UCSD-AML1 (cell line): ENCODE measurements around the gene MS4A18.
"Not testable (repeated sequence)": the region's sequence is repeated elsewhere in the genome, so short reads cannot be mapped to it uniquely, and the experiment has no call there.

Source experiments
- DNase-seq: peaks from one replicate; lab custom pipeline; 2025; ENCODE audit not compliant: unreplicated experiment; lab: John Stamatoyannopoulos, UW

Gene MS4A18

GRCh38 chr11:60734279-60734678 lies 9.8 kb downstream of the MS4A18 start:
- DNase-seq, result no peak

- no peak for DNase-seq
Measured at GRCh38 chr11:60739114-60739513, 14.6 kb downstream of the MS4A18 start.

GRCh38 chr11:60740573-60740972 lies 16.1 kb downstream of the MS4A18 start:
- DNase-seq, result no peak

GRCh38 chr11:60741421-60741820 lies 16.9 kb downstream of the MS4A18 start:
- no peak for DNase-seq

GRCh38 chr11:60743058-60743457 lies 18.5 kb downstream of the MS4A18 start:
- no peak for DNase-seq

GRCh38 chr11:60744114-60744513 lies 19.6 kb downstream of the MS4A18 start:
- DNase-seq, result no peak

GRCh38 chr11:60747359-60747873 lies 22.9 kb downstream of the MS4A18 start:
- no peak for DNase-seq

GRCh38 chr11:60748225-60748624 lies 23.7 kb downstream of the MS4A18 start:
- no peak for DNase-seq

GRCh38 chr11:60748821-60749220 lies 24.3 kb downstream of the MS4A18 start:
- DNase-seq, result no peak

- no peak for DNase-seq
Measured at GRCh38 chr11:60750911-60751310, 26.4 kb downstream of the MS4A18 start.

GRCh38 chr11:60753309-60753708 lies 28.8 kb downstream of the MS4A18 start:
- no peak for DNase-seq

GRCh38 chr11:60754887-60755286 lies 30.4 kb downstream of the MS4A18 start:
- no peak for DNase-seq

GRCh38 chr11:60756307-60757032 lies 31.9 kb downstream of the MS4A18 start, which contains the start of gene MS4A15:
Gene MS4A15, plus strand, starts transcription at chr11:60756867. Its CDS starts 6,867 bp downstream, at chr11:60763734.
- no peak for DNase-seq

GRCh38 chr11:60757231-60757800 lies 32.8 kb downstream of the MS4A18 start:
- DNase-seq, result no peak

GRCh38 chr11:60758671-60759070 lies 34.2 kb downstream of the MS4A18 start:
- DNase-seq, result not testable (repeated sequence)

- not testable (repeated sequence) for DNase-seq
Measured at GRCh38 chr11:60759438-60760225, 35.1 kb downstream of the MS4A18 start.

- no peak for DNase-seq
Measured at GRCh38 chr11:60761436-60762190, 37.1 kb downstream of the MS4A18 start.

GRCh38 chr11:60762851-60763691 lies 38.6 kb downstream of the MS4A18 start:
- no peak for DNase-seq

GRCh38 chr11:60763692-60764369 lies 39.3 kb downstream of the MS4A18 start:
- DNase-seq, result no peak
